H54 (cell line): ENCODE data around the gene PPOX.

Source experiments
- DNase-seq: peaks from one replicate; pipeline ENCODE4 v3.0.0; 2011; ENCODE audit warnings: low spot score, mixed read lengths; ENCODE audit not compliant: insufficient read length
- FAIRE-seq: peaks from 3 replicates; lab custom pipeline; 2011; peaks lifted over from hg19 to GRCh38; lab: Jason Lieb, UNC
- POLR2A ChIP-seq: IDR thresholded peaks from 2 replicates; pipeline ENCODE4 v1.6.1; 2011; ENCODE audit warnings: low read depth, mild to moderate bottlenecking, low read length

PPOX gene

DNA sequence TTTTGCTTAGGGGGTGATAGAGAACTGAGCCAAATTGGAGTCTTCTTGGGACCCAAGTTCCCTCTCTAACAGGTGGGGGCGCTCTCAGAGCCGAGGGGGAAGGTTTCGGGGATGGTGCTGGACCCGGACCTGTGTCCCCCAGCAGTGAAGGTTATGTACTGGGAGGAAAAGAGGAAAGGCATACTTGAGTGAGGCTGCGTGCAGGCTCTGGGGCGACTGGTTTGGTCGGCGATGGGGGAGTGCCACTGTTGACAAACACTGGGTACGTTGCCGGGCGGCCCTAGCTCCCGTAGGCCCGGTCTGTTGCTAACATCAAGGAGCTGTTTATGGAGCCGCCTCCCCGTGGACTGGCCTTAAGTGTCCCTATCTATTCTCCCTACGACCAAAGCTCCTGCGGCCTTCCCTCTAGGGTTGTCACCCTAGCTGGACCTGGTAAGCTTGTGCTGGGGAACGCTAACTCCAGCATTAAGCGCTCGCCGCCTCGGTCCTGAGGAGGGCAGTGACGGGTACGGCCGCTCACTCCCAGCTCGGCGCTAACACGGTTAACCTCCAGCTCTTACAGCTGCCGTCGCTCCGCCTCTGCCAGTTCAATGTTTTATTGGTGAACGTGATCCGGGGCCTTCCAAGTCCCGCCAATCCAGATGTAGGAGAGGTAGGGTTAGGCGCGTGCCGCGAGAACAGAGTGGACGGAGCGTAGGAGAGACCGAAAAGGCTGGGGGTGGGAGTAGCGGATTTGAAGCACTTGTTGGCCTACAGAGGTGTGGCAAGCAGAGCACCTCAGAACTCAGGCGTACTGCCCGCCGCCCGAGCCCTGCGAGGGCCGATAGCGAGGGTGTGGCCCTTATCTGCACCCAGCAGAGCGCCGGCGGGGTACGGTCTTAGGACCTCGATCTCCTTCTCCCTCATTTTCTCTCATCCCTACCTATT lies at the start of gene PPOX:
PPOX (plus strand) TSS at position 685 of the 927 bp plus-strand sequence. CDS start 422 bp downstream, outside the sequence.
- FAIRE-seq (no peak), DNase-seq (peak; percentile 89)
- peak; percentile 75 for TF ChIP-seq POLR2A

DNA sequence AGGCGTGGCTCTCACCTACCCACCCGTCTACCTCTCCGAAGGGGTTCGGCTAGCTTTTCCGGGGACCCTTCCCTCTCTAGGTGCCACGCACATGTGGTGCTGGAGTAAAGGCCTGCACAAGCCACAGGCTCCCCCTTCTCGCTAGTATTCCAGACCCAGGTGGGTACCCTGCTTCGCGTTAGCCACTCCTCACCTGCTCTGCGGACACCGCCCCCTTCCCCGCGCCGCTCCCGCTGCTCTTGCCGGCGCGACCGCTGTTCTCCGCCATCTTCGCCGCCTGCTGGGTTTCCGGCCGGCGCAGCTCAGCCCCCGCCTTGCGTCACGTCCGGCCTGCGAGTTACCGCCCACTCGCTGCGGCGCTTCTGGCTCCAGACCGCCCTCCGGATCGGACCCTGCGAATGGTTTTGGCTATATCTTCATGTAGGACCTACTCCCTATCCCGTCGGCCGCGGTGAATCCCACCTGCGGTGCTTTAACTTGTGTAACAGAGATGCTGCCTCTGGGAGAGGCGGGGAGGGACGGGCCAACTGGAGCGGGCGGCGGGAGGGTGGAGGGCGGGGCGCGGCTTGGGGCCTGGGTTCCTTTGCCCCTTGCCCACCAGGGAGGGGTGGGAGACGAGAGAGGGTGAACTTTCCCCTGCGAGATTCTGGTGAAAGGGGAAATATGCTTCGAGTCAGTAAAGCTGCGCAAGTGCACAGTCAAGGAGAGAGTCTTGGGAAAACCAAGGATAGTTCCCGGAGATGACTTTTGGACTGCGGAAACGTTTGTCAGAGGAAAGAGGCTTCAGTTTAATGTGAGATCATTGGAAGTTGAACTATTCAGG lies 48.3 kb upstream of the PPOX start, which contains the start of the genes NIT1 and PFDN2:
NIT1 (plus strand) TSS at position 347 of the 823 bp plus-strand sequence; CDS start at position 419, 72 bp downstream.
PFDN2 (minus strand) TSS at position 279 of the 823 bp plus-strand sequence; CDS start at position 268, 11 bp downstream.
- DNase-seq: peak; percentile 79
- peak; percentile 95 for TF ChIP-seq POLR2A
- FAIRE-seq: no peak

DNA sequence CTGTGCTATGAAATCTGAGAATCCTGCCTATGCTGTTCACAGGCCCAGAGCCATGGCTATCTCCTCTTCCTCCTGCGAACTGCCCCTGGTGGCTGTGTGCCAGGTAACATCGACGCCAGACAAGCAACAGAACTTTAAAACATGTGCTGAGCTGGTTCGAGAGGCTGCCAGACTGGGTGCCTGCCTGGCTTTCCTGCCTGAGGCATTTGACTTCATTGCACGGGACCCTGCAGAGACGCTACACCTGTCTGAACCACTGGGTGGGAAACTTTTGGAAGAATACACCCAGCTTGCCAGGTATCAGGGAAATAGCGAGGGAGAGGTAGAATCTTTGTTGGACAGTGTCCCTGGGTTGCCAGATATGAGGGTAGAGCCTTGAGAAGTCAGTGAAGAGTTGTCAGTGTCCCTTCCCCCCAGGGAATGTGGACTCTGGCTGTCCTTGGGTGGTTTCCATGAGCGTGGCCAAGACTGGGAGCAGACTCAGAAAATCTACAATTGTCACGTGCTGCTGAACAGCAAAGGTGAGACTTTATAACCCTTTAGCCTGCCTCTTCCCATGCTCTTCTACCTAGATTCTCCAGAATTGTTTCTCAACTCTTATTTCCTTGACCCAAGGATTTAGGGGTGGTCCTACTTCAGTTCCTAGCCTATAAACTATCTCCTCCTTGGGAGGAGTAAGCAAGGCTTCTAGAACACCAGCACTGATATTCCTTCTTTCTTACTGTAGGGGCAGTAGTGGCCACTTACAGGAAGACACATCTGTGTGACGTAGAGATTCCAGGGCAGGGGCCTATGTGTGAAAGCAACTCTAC lies 46.9 kb upstream of the PPOX start:
- no peak for DNase-seq
- 0 out of 2 replicates have a peak, but pooled peaks have one; percentile 11 for TF ChIP-seq POLR2A
- FAIRE-seq: no peak

DNA sequence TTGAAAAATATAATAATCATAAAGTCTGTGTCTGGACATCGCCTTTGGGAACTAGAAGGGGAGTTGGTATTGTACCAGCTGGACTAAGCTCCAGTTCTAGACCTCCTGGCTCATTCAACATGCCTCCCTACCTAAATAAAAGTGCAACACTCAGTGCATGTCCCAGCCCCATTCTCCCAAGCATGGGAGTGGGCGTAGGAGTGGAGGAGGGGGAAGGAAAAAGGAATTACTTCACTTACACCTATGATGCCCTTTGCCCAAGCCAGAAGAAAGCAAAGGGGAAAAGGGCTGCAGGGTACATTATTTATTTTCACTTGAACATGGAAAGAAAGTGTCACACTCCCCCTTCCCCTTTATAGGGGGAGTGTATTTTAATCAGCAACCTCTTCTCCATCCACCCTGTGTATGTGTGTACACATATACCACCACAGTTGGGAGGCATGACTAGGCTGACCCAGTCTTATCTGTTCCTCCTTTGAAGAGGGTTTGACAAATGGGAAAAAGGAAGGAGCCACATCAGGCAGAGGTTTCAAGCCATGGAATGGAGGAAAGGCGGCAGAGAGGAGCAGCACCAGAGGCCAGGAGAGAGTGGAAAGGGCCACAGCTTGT lies 45.1 kb upstream of the PPOX start:
- DNase-seq (no peak), FAIRE-seq (no peak)
- no peak for TF ChIP-seq POLR2A

DNA sequence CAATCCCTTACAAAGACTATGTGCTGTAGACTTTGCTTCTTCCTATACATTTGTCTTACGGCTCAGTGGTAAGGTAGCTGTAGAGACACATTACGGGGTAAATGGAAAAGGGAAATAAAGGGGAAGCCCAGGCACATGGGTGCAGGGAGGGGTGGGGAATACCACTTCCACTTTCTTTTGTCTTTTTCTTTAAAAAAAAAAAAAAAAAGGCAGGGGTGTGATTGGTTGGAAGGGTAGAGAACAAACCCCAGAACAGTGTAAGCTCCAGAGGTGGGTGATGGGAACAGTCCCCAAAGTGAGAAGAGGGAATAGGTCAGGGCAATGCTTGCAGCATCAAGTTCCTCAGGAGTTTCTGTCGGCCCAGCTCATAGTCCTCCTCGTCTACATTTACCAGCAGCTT lies 44.4 kb upstream of the PPOX start:
- FAIRE-seq: no peak
- TF ChIP-seq POLR2A: no peak
- DNase-seq: no peak

DNA sequence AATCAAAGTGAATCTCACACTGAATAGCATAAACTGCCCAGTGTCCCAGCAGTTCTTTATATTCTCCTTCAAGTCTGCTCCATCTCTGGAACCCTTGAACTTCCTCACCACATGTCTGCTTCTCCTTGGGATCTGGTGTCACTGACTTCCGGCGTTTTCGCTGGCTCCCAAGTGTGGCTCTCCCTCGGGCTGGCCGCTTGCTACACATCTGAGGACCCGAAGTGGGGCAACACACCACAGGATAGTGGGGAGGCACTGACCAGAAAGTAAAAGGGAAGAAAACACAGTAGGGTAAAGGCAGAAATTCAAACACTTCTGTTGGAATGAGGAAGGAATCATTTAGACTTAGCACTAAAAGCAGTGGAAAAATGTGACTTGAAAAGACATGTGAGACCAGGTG lies 43.3 kb upstream of the PPOX start:
- TF ChIP-seq POLR2A: no peak
- no peak for DNase-seq
- no peak for FAIRE-seq

DNA sequence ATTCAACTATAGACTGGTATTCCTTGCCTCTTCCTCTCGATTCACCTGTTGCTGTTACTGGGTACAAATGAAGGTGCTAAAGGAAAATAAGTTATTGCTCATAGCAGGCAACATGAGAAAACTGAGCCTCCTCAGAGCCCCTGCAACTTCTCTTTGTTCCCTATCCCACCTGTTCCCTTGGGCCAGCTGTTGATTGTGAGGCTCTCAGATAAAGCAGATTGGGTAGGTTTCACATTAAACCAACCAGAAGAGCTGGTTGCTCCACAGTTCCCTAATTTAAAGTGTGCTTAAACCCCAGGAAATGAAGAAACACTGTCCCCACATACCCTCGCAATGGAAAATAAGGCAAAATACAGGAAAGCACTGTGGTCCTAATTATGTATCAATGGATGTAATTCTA lies 38.6 kb upstream of the PPOX start:
- TF ChIP-seq POLR2A: no peak
- no peak for FAIRE-seq
- DNase-seq: no peak

DNA sequence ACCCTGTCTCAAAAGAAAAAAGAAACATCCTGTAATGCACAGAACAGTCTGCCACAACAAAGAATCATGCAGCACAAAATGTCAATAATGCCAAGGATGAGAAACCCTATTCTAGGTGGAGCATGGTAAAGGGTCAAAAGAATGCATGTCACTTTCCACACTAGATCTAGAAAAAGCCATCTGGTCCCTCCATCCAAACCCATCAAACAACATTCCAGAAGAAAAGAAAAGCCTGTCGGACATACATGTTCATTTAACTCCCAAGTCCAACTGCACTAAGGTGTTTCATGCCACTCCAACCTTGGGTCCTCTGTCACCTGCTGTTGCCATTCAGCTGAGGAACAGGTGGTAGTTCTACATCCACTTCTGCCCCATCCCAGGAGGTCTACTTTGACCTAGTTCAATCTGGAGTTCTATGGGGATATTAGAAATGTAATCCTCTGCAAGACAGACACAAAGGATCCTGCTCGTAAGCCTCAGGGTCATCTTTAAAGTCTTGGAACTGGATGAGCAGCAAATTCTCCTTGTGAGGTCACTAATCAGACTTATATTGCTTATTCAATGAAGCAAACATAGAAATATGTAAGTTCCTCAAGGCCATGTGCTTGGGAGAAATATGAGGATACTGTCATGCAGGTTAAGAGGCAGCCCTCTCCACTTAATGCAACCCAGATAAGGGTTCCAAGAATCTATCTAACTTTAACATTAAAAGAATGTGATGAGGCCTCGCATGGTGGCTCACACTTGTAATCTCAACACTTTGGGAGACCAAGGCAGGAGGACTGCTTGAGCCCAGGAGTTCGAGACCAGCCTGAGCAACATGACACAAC lies 37.4 kb upstream of the PPOX start:
- no peak for TF ChIP-seq POLR2A
- no peak for FAIRE-seq
- no peak for DNase-seq

DNA sequence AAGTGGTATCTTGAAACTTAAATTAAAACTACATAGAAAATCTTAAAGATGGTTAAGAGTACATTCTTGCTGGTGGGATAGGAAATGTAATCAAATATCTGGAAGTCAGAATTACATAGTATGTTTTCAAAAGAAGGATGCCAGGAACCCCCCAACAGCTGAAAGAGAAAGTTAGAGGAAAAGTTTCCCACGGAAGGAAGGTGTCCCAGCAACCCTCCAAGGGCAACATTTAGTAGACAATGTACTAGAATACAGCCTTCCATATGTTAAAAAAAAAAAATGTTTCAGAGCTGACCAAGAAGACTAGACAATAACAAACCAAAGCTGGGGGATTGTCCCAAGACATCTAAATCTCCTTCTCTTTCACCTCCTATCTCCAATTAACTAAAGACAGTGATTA lies 36.0 kb upstream of the PPOX start:
- no peak for DNase-seq
- TF ChIP-seq POLR2A: no peak
- FAIRE-seq: no peak

DNA sequence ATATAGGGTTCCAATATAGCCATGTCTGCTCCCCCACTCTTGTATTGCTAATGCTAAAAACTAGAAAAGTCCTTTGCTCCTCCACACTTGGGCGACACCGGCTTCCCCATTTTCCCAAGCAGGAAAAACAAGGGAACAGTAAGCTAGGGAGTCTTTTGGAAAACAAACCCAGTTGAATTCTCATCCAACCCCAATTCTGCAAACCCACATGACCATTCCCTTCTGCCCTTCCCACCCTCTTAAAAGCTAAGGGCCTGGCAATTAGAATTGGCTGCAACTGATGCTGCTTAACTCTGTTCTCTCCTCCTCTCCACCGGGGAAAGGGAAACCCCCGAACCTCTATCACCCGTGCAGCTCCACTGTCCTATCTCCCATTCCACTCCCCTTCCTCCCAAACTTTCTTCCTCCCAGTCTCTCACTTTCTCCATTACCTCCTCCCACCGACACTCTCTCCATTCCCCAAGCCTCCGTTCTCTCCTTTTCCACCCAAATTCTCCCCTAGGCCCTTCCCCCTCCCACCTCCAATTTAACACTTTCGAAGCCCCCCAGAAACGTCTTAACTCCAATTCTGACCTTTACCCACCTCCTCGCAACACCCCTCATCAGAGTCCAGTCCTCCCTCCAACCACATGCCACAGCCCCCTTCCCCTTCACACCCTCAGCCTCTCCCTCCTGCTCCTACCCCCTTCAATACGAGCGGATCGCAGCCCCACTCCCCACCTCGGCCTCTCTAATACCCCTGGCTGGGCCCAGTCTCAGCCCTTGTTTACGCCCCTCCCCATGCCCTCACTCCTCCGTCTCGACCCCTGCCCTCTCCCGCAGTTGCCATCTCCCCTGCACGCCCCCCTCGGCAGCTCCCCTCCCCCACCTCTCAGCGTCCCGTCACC lies 34.5 kb upstream of the PPOX start:
- DNase-seq: no peak
- no peak for FAIRE-seq

More for the DNA sequence above, 34.5 kb upstream of the PPOX start:
- no peak for TF ChIP-seq POLR2A
